Measurements from ENCODE around the gene TMPRSS9.

DNA sequence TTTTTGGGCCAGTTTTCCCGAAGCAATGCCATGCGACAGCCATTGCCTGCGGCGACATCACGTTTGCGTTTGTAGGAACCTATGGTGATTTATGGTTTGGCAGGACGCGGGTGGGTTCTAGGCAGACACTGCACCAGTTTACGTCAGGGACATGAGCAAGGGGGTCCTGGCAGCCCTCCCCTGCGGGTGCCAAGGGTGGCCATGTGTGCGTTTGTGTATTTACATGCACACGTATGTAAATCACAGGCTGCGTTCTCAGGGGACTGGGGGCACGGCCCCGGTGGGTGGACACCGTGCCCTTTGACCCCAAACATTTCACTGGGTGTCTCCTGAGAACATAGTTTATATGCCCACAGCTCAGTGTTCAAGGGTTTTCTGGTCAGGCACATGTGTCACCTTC, 9.4 kb upstream of the TMPRSS9 start:
- TF ChIP-seq, protein P1, sequence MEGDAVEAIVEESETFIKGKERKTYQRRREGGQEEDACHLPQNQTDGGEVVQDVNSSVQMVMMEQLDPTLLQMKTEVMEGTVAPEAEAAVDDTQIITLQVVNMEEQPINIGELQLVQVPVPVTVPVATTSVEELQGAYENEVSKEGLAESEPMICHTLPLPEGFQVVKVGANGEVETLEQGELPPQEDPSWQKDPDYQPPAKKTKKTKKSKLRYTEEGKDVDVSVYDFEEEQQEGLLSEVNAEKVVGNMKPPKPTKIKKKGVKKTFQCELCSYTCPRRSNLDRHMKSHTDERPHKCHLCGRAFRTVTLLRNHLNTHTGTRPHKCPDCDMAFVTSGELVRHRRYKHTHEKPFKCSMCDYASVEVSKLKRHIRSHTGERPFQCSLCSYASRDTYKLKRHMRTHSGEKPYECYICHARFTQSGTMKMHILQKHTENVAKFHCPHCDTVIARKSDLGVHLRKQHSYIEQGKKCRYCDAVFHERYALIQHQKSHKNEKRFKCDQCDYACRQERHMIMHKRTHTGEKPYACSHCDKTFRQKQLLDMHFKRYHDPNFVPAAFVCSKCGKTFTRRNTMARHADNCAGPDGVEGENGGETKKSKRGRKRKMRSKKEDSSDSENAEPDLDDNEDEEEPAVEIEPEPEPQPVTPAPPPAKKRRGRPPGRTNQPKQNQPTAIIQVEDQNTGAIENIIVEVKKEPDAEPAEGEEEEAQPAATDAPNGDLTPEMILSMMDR (IDR thresholded peaks at IDR 0.05) = no peak
- TF ChIP-seq POLR2A (IDR thresholded peaks at IDR 0.05) = no peak

Data from adrenal gland (tissue), 5 donors.